GM23338 (cell line): ENCODE results near the gene RIBC2. TPM values are rescaled to one million over a fixed set of nuclear protein-coding genes. Genes with fewer than 3 reads are reported as not detected.
"Not testable (repeated sequence)": the region's sequence is repeated elsewhere in the genome, so short reads cannot be mapped to it uniquely, and the experiment has no call there.

Source experiments
- ATAC-seq: fragments of 200-7000 bp; cut with Tn5 transposase; 3 replicates; pipeline ENCODE4 v1.9.1; 2020
- DNase-seq: peaks from one replicate; pipeline ENCODE4 v3.0.0-alpha.2; 2015; ENCODE audit warnings: low spot score
- H2AFZ ChIP-seq: fragments of 200-600 bp; sonication (generic); 2 replicates; pipeline ENCODE4 v1.8.0; 2016; ENCODE audit warnings: antibody characterized with exemption, mild to moderate bottlenecking, moderate library complexity
- H3F3A ChIP-seq: fragments of 200-600 bp; sonication (generic); replicated peaks from 2 replicates; pipeline ENCODE4 v1.8.0; 2017; ENCODE audit warnings: antibody characterized with exemption, mixed run types, low read depth
- H3K27ac ChIP-seq: fragments of 200-600 bp; sonication (generic); 2 replicates; pipeline ENCODE4 v1.6.1; 2016; ENCODE audit warnings: low read depth
- H3K27me3 ChIP-seq: fragments of 200-600 bp; sonication (generic); 2 replicates; pipeline ENCODE4 v1.8.0; 2016; ENCODE audit warnings: mild to moderate bottlenecking, mixed run types, moderate library complexity; ENCODE audit not compliant: insufficient read depth
- H3K36me3 ChIP-seq: fragments of 200-600 bp; sonication (generic); 2 replicates; pipeline ENCODE4 v1.8.0; 2016; ENCODE audit warnings: mild to moderate bottlenecking; ENCODE audit not compliant: insufficient read depth
- H3K4me1 ChIP-seq: fragments of 200-600 bp; sonication (generic); 2 replicates; pipeline ENCODE4 v1.8.0; 2016; ENCODE audit warnings: mild to moderate bottlenecking, moderate library complexity; ENCODE audit not compliant: insufficient read depth
- H3K4me2 ChIP-seq: fragments of 200-600 bp; sonication (generic); 2 replicates; pipeline ENCODE4 v1.7.1; 2017; ENCODE audit warnings: mixed run types
- H3K4me3 ChIP-seq: fragments of 200-600 bp; sonication (generic); 2 replicates; pipeline ENCODE4 v1.6.1; 2016; ENCODE audit warnings: mixed run types
- H3K79me2 ChIP-seq: fragments of 200-600 bp; sonication (generic); replicated peaks from 2 replicates; pipeline ENCODE4 v1.8.0; 2017; ENCODE audit warnings: mild to moderate bottlenecking; ENCODE audit not compliant: insufficient read depth
- H3K9me2 ChIP-seq: fragments of 200-600 bp; sonication (generic); 2 replicates; pipeline ENCODE4 v1.8.0; 2017; ENCODE audit not compliant: insufficient read depth
- H4K20me1 ChIP-seq: fragments of 200-600 bp; sonication (generic); replicated peaks from 2 replicates; pipeline ENCODE4 v1.8.0; 2017; ENCODE audit warnings: mild to moderate bottlenecking; ENCODE audit not compliant: insufficient read depth
- H3K27ac Mint-ChIP-seq: 2 replicates; pipeline ENCODE4 v1.8.0; 2020; ENCODE audit warnings: inconsistent platforms, mild to moderate bottlenecking, moderate library complexity, mixed read lengths
- H3K27me3 Mint-ChIP-seq: 3 replicates; pipeline ENCODE4 v1.8.0; 2022; ENCODE audit warnings: low read depth, mild to moderate bottlenecking, moderate library complexity, mixed read lengths, inconsistent platforms; ENCODE audit not compliant: insufficient read depth, poor library complexity
- H3K36me3 Mint-ChIP-seq: 3 replicates; pipeline ENCODE4 v1.8.0; 2021; ENCODE audit warnings: low read depth, mild to moderate bottlenecking, inconsistent platforms, moderate library complexity, mixed read lengths
- H3K4me1 Mint-ChIP-seq: 3 replicates; pipeline ENCODE4 v1.8.0; 2020; ENCODE audit warnings: mild to moderate bottlenecking, inconsistent platforms, mixed read lengths
- H3K4me3 Mint-ChIP-seq: 3 replicates; pipeline ENCODE4 v1.8.0; 2021; ENCODE audit warnings: moderate library complexity, mild to moderate bottlenecking, inconsistent platforms, mixed read lengths
- H3K9me3 Mint-ChIP-seq: 3 replicates; pipeline ENCODE4 v1.8.0; 2020; ENCODE audit warnings: moderate library complexity, mild to moderate bottlenecking, inconsistent platforms, mixed read lengths
- EZH2 ChIP-seq: fragments of 200-600 bp; sonication (generic); IDR thresholded peaks from one replicate; pipeline ENCODE4 v1.8.0; 2017; ENCODE audit warnings: antibody characterized with exemption, mild to moderate bottlenecking, low read depth; ENCODE audit not compliant: unreplicated experiment
- JUNB ChIP-seq: IDR thresholded peaks from one replicate; pipeline ENCODE4 v1.6.1; 2016; ENCODE audit warnings: antibody characterized with exemption; ENCODE audit not compliant: unreplicated experiment
- NANOG ChIP-seq: IDR thresholded peaks from 2 replicates; pipeline ENCODE4 v1.6.1; 2016; ENCODE audit warnings: antibody characterized with exemption, borderline replicate concordance
- ZNF331 ChIP-seq: fragments of 250-450 bp; sonication (Bioruptor Pico); IDR thresholded peaks from 2 replicates; pipeline ENCODE4 v1.5.0; 2020; ENCODE audit warnings: low read depth, mild to moderate bottlenecking, moderate library complexity
- ZNF462 ChIP-seq: fragments of 250-450 bp; sonication (Bioruptor Pico); IDR thresholded peaks from 2 replicates; pipeline ENCODE4 v1.5.0; 2020; ENCODE audit warnings: mild to moderate bottlenecking, moderate library complexity
- polyA plus RNA-seq: library from polyadenylated mRNA; unstranded; fragments of >200 nt; fragmentation: Nextera tagmentation; extraction: Ambion mirVana; gene quantifications from 2 replicates; pipeline ENCODE4 v1.2.1, GENCODE V29; 2016
- total RNA-seq: library from RNA; depleted of rRNA; stranded (reverse); fragments of >200 nt; shearing (Covaris generic); gene quantifications from 2 replicates; pipeline ENCODE4 v1.2.3, GENCODE V29; 2014

The RIBC2 gene
- total and polyA plus RNA-seq, 2 experiments from 2014 or later, result 2.2 to 2.8 TPM

GRCh38 chr22:45448431-45448830, 34.9 kb downstream of the RIBC2 start (continued):
- TF ChIP-seq ZNF462 (CRISPR knock-in tag) (no peak), NANOG (no peak), JUNB (no peak), EZH2 (no peak), ZNF331 (CRISPR knock-in tag) (no peak)

DNA sequence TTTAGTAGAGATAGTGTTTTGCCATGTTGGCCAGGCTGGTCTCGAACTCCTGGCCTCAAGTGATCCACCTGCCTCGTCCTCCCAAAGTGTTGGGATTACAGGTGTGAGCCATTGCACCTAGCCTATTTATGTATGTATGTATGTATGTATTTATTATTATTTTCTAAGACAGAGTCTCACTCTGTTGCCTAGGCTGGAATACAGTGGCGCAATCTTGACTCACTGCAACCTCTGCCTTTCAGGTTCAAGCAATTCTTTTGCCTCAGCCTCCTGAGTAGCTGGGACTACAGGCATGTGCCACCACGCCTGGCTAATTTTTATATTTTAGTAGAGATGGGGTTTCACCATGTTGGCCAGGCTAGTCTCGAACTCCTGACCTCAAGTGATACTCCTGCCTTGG, 35.9 kb downstream of the RIBC2 start:
- not testable (repeated sequence) for H3K36me3 Mint-ChIP-seq, H3K9me3 Mint-ChIP-seq, H3K4me3 Mint-ChIP-seq, ATAC-seq, H3K27me3 Mint-ChIP-seq, DNase-seq, H3K27ac ChIP-seq, H3K4me1 Mint-ChIP-seq, H3K27ac Mint-ChIP-seq, H3K4me1 ChIP-seq, H3K4me3 ChIP-seq, H3K27me3 ChIP-seq, H3K79me2 ChIP-seq, H3K9me2 ChIP-seq, H3K36me3 ChIP-seq, H3K4me2 ChIP-seq, H4K20me1 ChIP-seq, H2AFZ ChIP-seq, H3F3A ChIP-seq
